ENCODE data around the gene ZCCHC17. TPM values are rescaled to one million over a fixed set of nuclear protein-coding genes. Genes with fewer than 3 reads are reported as not detected.
"Not testable (repeated sequence)": the region's sequence is repeated elsewhere in the genome, so short reads cannot be mapped to it uniquely, and the experiment has no call there.

The ZCCHC17 gene
- total and polyA plus RNA-seq, 4 donors: 49.0 to 93.8 (median 75.7) TPM

GRCh38 chr1:31264790-31265386 lies 31.9 kb upstream of the ZCCHC17 start:
- no CpG with 5 or more reads among the region's 1 CpG for WGBS (ENCODE audit: insufficient coverage)
- Histone ChIP-seq H3K36me3 (ENCODE audit: control insufficient read depth, insufficient read depth, low read length) (peaks cover 43% of the 10 kb centered on the region), H3K27ac (ENCODE audit: low read depth, low read length) (no peak overlapping the region), H3K4me1 (ENCODE audit: control insufficient read depth, insufficient read depth, low read length) (no peaks in the 10 kb centered on the region), H3K9me3 (ENCODE audit: control insufficient read depth, insufficient read depth, low read length) (no peaks in the 10 kb centered on the region), H3K27me3 (ENCODE audit: control insufficient read depth, insufficient read depth, low read length) (no peaks in the 10 kb centered on the region), H3K4me3 (ENCODE audit: low read depth, low read length) (no peak overlapping the region)
- peak in 1 of 6 donors; percentile 7 for DNase-seq (ENCODE audit: low read depth in 4 of 6, low spot score in 6 of 6)

GRCh38 chr1:31266547-31266946 lies 30.3 kb upstream of the ZCCHC17 start:
- H3K27me3 ChIP-seq (ENCODE audit: control insufficient read depth, insufficient read depth, low read length): no peaks in the 10 kb centered on the region
- no peaks in the 10 kb centered on the region for H3K4me1 ChIP-seq (ENCODE audit: control insufficient read depth, insufficient read depth, low read length)
- no peak overlapping the region for H3K4me3 ChIP-seq (ENCODE audit: low read depth, low read length)
- H3K36me3 ChIP-seq (ENCODE audit: control insufficient read depth, insufficient read depth, low read length): peaks cover 37% of the 10 kb centered on the region
- H3K9me3 ChIP-seq (ENCODE audit: control insufficient read depth, insufficient read depth, low read length): no peaks in the 10 kb centered on the region
- H3K27ac ChIP-seq (ENCODE audit: low read depth, low read length): no peak overlapping the region
- WGBS (ENCODE audit: insufficient coverage): 100% methylated on average over 1 of the region's 2 CpGs
- no peak for DNase-seq (ENCODE audit: low read depth in 4 of 6, low spot score in 6 of 6)

- H3K4me1 ChIP-seq (ENCODE audit: control insufficient read depth, insufficient read depth, low read length): no peaks in the 10 kb centered on the region
- WGBS (ENCODE audit: insufficient coverage): no CpG with 5 or more reads among the region's 3 CpGs
- H3K4me3 ChIP-seq (ENCODE audit: low read depth, low read length): no peak overlapping the region
- peaks cover 35% of the 10 kb centered on the region for H3K36me3 ChIP-seq (ENCODE audit: control insufficient read depth, insufficient read depth, low read length)
- H3K27ac ChIP-seq (ENCODE audit: low read depth, low read length): no peak overlapping the region
- H3K9me3 ChIP-seq (ENCODE audit: control insufficient read depth, insufficient read depth, low read length): no peaks in the 10 kb centered on the region
- no peaks in the 10 kb centered on the region for H3K27me3 ChIP-seq (ENCODE audit: control insufficient read depth, insufficient read depth, low read length)
- no peak for DNase-seq (ENCODE audit: low read depth in 4 of 6, low spot score in 6 of 6)
Observed at GRCh38 chr1:31272369-31272768, 24.5 kb upstream of the ZCCHC17 start.

GRCh38 chr1:31273619-31274018 lies 23.2 kb upstream of the ZCCHC17 start:
- WGBS (ENCODE audit: insufficient coverage): 76% methylated on average over 2 of the region's 2 CpGs
- no peaks in the 10 kb centered on the region for H3K4me1 ChIP-seq (ENCODE audit: control insufficient read depth, insufficient read depth, low read length)
- H3K27me3 ChIP-seq (ENCODE audit: control insufficient read depth, insufficient read depth, low read length): no peaks in the 10 kb centered on the region
- H3K36me3 ChIP-seq (ENCODE audit: control insufficient read depth, insufficient read depth, low read length): peaks cover 31% of the 10 kb centered on the region
- H3K27ac ChIP-seq (ENCODE audit: low read depth, low read length): no peak overlapping the region
- no peak for DNase-seq (ENCODE audit: low read depth in 4 of 6, low spot score in 6 of 6)
- H3K4me3 ChIP-seq (ENCODE audit: low read depth, low read length): no peak overlapping the region
- H3K9me3 ChIP-seq (ENCODE audit: control insufficient read depth, insufficient read depth, low read length): no peaks in the 10 kb centered on the region

- no CpG with 5 or more reads among the region's 9 CpGs for WGBS (ENCODE audit: insufficient coverage)
- not testable (repeated sequence) for H3K4me3 ChIP-seq (ENCODE audit: low read depth, low read length); H3K9me3 ChIP-seq (ENCODE audit: control insufficient read depth, insufficient read depth, low read length); H3K27ac ChIP-seq (ENCODE audit: low read depth, low read length); H3K27me3 ChIP-seq (ENCODE audit: control insufficient read depth, insufficient read depth, low read length); H3K4me1 ChIP-seq (ENCODE audit: control insufficient read depth, insufficient read depth, low read length); DNase-seq (ENCODE audit: low read depth in 4 of 6, low spot score in 6 of 6)
- peaks cover 36% of the 10 kb centered on the region for H3K36me3 ChIP-seq (ENCODE audit: control insufficient read depth, insufficient read depth, low read length)
Observed at GRCh38 chr1:31282426-31282825, 14.4 kb upstream of the ZCCHC17 start.

GRCh38 chr1:31287791-31288190 lies 9.0 kb upstream of the ZCCHC17 start:
- not testable (repeated sequence) for H3K27me3 ChIP-seq (ENCODE audit: control insufficient read depth, insufficient read depth, low read length); H3K4me3 ChIP-seq (ENCODE audit: low read depth, low read length); H3K27ac ChIP-seq (ENCODE audit: low read depth, low read length); DNase-seq (ENCODE audit: low read depth in 4 of 6, low spot score in 6 of 6); H3K9me3 ChIP-seq (ENCODE audit: control insufficient read depth, insufficient read depth, low read length); H3K4me1 ChIP-seq (ENCODE audit: control insufficient read depth, insufficient read depth, low read length)
- WGBS (ENCODE audit: insufficient coverage): no CpG with 5 or more reads among the region's 4 CpGs
- H3K36me3 ChIP-seq (ENCODE audit: control insufficient read depth, insufficient read depth, low read length): peaks cover 51% of the 10 kb centered on the region

GRCh38 chr1:31289021-31289420 lies 7.8 kb upstream of the ZCCHC17 start:
- H3K27ac ChIP-seq (ENCODE audit: low read depth, low read length): no peak overlapping the region
- H3K36me3 ChIP-seq (ENCODE audit: control insufficient read depth, insufficient read depth, low read length): peaks cover 49% of the 10 kb centered on the region
- H3K4me1 ChIP-seq (ENCODE audit: control insufficient read depth, insufficient read depth, low read length): no peaks in the 10 kb centered on the region
- H3K4me3 ChIP-seq (ENCODE audit: low read depth, low read length): no peak overlapping the region
- DNase-seq (ENCODE audit: low read depth in 4 of 6, low spot score in 6 of 6): no peak
- no peaks in the 10 kb centered on the region for H3K27me3 ChIP-seq (ENCODE audit: control insufficient read depth, insufficient read depth, low read length)
- WGBS (ENCODE audit: insufficient coverage): no CpG with 5 or more reads among the region's 4 CpGs
- H3K9me3 ChIP-seq (ENCODE audit: control insufficient read depth, insufficient read depth, low read length): no peaks in the 10 kb centered on the region

- no peaks in the 10 kb centered on the region for H3K9me3 ChIP-seq (ENCODE audit: control insufficient read depth, insufficient read depth, low read length)
- WGBS (ENCODE audit: insufficient coverage): 0% methylated on average over 10 of the region's 17 CpGs
- H3K27me3 ChIP-seq (ENCODE audit: control insufficient read depth, insufficient read depth, low read length): no peaks in the 10 kb centered on the region
- DNase-seq (ENCODE audit: low read depth in 4 of 6, low spot score in 6 of 6): peak in 1 of 6 donors; percentile 1
- peak overlapping the region; percentile 85 for H3K27ac ChIP-seq (ENCODE audit: low read depth, low read length)
- peaks cover 9% of the 10 kb centered on the region for H3K4me1 ChIP-seq (ENCODE audit: control insufficient read depth, insufficient read depth, low read length)
- peak overlapping the region; percentile 95 for H3K4me3 ChIP-seq (ENCODE audit: low read depth, low read length)
- peaks cover 27% of the 10 kb centered on the region for H3K36me3 ChIP-seq (ENCODE audit: control insufficient read depth, insufficient read depth, low read length)
Observed at GRCh38 chr1:31295874-31296485, 852 bp upstream of the ZCCHC17 start.

- 2% methylated on average over 21 of the region's 23 CpGs for WGBS (ENCODE audit: insufficient coverage)
- Histone ChIP-seq H3K36me3 (ENCODE audit: control insufficient read depth, insufficient read depth, low read length) (peaks cover 15% of the 10 kb centered on the region), H3K27me3 (ENCODE audit: control insufficient read depth, insufficient read depth, low read length) (no peaks in the 10 kb centered on the region), H3K9me3 (ENCODE audit: control insufficient read depth, insufficient read depth, low read length) (no peaks in the 10 kb centered on the region), H3K4me1 (ENCODE audit: control insufficient read depth, insufficient read depth, low read length) (peaks cover 9% of the 10 kb centered on the region), H3K4me3 (ENCODE audit: low read depth, low read length) (peak overlapping the region; percentile 89), H3K27ac (ENCODE audit: low read depth, low read length) (peak overlapping the region; percentile 94)
- DNase-seq (ENCODE audit: low read depth in 4 of 6, low spot score in 6 of 6): peak in 4 of 6 donors; percentile 3 to 55 (median 28)
Observed at GRCh38 chr1:31297277-31298247, 730 bp downstream of the ZCCHC17 start.

Data from spinal cord (tissue), 10 donors.